HUDEP-2 (cell line): ENCODE measurements around the gene DDX51.

Experiments used
- DNase-seq, 76 experiments: peaks; one replicate each; lab custom pipeline; 2025; ENCODE audit not compliant: unreplicated experiment in 76 of 76; lab: John Stamatoyannopoulos, UW

The DDX51 gene

GRCh38 chr12:132089407-132089910, 54.7 kb downstream of the DDX51 start:
- DNase-seq = no peak
